ENCODE results near the gene LPP. TPM values are rescaled to one million over a fixed set of nuclear protein-coding genes. Genes with fewer than 3 reads are reported as not detected.

LPP gene
- total and polyA plus RNA-seq, 2 of the 4 experiments (the other 2 are of a cell fraction), result 16.0 to 130 TPM

GRCh38 chr3:188720215-188720614 lies 566.3 kb downstream of the LPP start:
- Histone ChIP-seq H2BK5ac (ENCODE audit: low read depth, low read length, poor library complexity, severe bottlenecking) (no peak overlapping the region), H2AFZ (replicated peaks; ENCODE audit: low read length, poor library complexity) (no peak overlapping the region), H2BK20ac (ENCODE audit: low read depth, low read length) (no peak overlapping the region), H4K8ac (ENCODE audit: low read depth in 2 of 2, low read length in 2 of 2) (no peak overlapping the region), H3K9me3 (ENCODE audit: control insufficient read depth, insufficient read depth, low read length) (no peaks in the 10 kb centered on the region), H3K36me3 (ENCODE audit: control insufficient read depth, insufficient read depth, low read length) (no peaks in the 10 kb centered on the region), H3K18ac (ENCODE audit: low read depth, low read length) (no peak overlapping the region), H3K27me3 (ENCODE audit: control insufficient read depth, insufficient read depth, low read length) (no peaks in the 10 kb centered on the region), H3K4me3 (ENCODE audit: insufficient read depth, low read depth, low read length) (no peak overlapping the region), H3K79me1 (ENCODE audit: low read depth in 1 of 2, low read length in 2 of 2) (peaks cover 46 to 79% of the 10 kb centered on the region in 2 experiments), H4K5ac (ENCODE audit: low read depth, low read length) (no peak overlapping the region), H3K56ac (ENCODE audit: extremely low read depth, insufficient read depth, low read length) (no peak overlapping the region), H2BK120ac (ENCODE audit: low read depth, low read length) (no peak overlapping the region), H3K9me1 (ENCODE audit: insufficient read depth, low read length) (peaks cover 18% of the 10 kb centered on the region), H3K4me2 (ENCODE audit: low read depth, low read length) (no peak overlapping the region), H4K91ac (ENCODE audit: insufficient read depth, low read depth, low read length) (no peak overlapping the region), H3K9ac (ENCODE audit: low read depth, low read length) (no peak overlapping the region), H3K14ac (replicated peaks; ENCODE audit: low read depth, low read length) (no peak overlapping the region), H3K4ac (ENCODE audit: low read depth, low read length) (no peak overlapping the region), H2BK15ac (ENCODE audit: low read depth, low read length) (no peak overlapping the region), H3K4me1 (ENCODE audit: control insufficient read depth, insufficient read depth, low read length) (peaks cover 2% of the 10 kb centered on the region), H3K23ac (ENCODE audit: low read depth, low read length) (no peak overlapping the region), H4K20me1 (ENCODE audit: insufficient read depth, low read length) (peaks cover 22% of the 10 kb centered on the region; the same call in 1 of the 2 replicates), H2AK9ac (replicated peaks; ENCODE audit: low read depth, low read length, poor library complexity) (no peak overlapping the region), H2AK5ac (ENCODE audit: low read depth, low read length) (no peak overlapping the region), H3K27ac (ENCODE audit: insufficient read depth, low read length) (no peak overlapping the region)
- ChIA-PET CTCF (interaction anchor here (0.7 kb wide), 1 partner anchor 9 kb away, joined by 4 read pairs; no protein-coding TSS in a partner anchor), POLR2A (ENCODE audit: unreplicated experiment) (no interaction called here)
- in situ Hi-C loops (cut with MboI; ENCODE audit: low sequenced_read_pairs), result no loop called here
- BruUV-seq (replicated peaks), result no TSS peak
- intact Hi-C loops (cut with micrococcal nuclease), result no loop called here
- TF ChIP-seq MAZ (IDR thresholded peaks at IDR 0.05; ENCODE audit: borderline replicate concordance, low read depth, low read length), result no peak
- no peak for TF ChIP-seq MXI1 (IDR thresholded peaks at IDR 0.05; ENCODE audit: borderline replicate concordance, low read depth, low read length)
- no peak for TF ChIP-seq RCOR1 (IDR thresholded peaks at IDR 0.05; ENCODE audit: insufficient replicate concordance, low read length)
- TF ChIP-seq RAD21 (IDR thresholded peaks at IDR 0.05; ENCODE audit: low read length), result no peak
- TF ChIP-seq NFE2L2 (IDR thresholded peaks at IDR 0.05; ENCODE audit: low read depth, low read length), result no peak
- TF ChIP-seq CEBPB (IDR thresholded peaks at IDR 0.05; ENCODE audit: low read depth, low read length), result no peak
- no peak for TF ChIP-seq USF2 (IDR thresholded peaks at IDR 0.05; ENCODE audit: low read depth, low read length)
- TF ChIP-seq POLR2A (IDR thresholded peaks at IDR 0.05; ENCODE audit: low read depth, low read length), result no peak
- no peak for TF ChIP-seq FOS (IDR thresholded peaks at IDR 0.05; ENCODE audit: low read depth, low read length)
- no peak for TF ChIP-seq MAFK (IDR thresholded peaks at IDR 0.05; ENCODE audit: low read depth, low read length)
- TF ChIP-seq, protein P1, sequence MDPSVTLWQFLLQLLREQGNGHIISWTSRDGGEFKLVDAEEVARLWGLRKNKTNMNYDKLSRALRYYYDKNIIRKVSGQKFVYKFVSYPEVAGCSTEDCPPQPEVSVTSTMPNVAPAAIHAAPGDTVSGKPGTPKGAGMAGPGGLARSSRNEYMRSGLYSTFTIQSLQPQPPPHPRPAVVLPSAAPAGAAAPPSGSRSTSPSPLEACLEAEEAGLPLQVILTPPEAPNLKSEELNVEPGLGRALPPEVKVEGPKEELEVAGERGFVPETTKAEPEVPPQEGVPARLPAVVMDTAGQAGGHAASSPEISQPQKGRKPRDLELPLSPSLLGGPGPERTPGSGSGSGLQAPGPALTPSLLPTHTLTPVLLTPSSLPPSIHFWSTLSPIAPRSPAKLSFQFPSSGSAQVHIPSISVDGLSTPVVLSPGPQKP (IDR thresholded peaks at IDR 0.05; ENCODE audit: borderline replicate concordance, low read depth, low read length), result no peak
- TF ChIP-seq, protein P2, sequence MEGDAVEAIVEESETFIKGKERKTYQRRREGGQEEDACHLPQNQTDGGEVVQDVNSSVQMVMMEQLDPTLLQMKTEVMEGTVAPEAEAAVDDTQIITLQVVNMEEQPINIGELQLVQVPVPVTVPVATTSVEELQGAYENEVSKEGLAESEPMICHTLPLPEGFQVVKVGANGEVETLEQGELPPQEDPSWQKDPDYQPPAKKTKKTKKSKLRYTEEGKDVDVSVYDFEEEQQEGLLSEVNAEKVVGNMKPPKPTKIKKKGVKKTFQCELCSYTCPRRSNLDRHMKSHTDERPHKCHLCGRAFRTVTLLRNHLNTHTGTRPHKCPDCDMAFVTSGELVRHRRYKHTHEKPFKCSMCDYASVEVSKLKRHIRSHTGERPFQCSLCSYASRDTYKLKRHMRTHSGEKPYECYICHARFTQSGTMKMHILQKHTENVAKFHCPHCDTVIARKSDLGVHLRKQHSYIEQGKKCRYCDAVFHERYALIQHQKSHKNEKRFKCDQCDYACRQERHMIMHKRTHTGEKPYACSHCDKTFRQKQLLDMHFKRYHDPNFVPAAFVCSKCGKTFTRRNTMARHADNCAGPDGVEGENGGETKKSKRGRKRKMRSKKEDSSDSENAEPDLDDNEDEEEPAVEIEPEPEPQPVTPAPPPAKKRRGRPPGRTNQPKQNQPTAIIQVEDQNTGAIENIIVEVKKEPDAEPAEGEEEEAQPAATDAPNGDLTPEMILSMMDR (conservative IDR thresholded peaks at IDR 0.05; ENCODE audit: low read depth, low read length), result no peak
- TF ChIP-seq BHLHE40 (IDR thresholded peaks at IDR 0.05; ENCODE audit: low read depth, low read length), result no peak
- no peak for TF ChIP-seq RFX5 (IDR thresholded peaks at IDR 0.05; ENCODE audit: low read depth, low read length)
- no peak for TF ChIP-seq SMC3 (IDR thresholded peaks at IDR 0.05; ENCODE audit: low read depth, low read length)
- TF ChIP-seq CHD1 (IDR thresholded peaks at IDR 0.05; ENCODE audit: low read depth, low read length), result no peak
- no peak for ATAC-seq (ENCODE audit: low read depth)
- dilution Hi-C loops (cut with HindIII; ENCODE audit: low sequenced_read_pairs, unreplicated experiment), result no loop called here
- WGBS, 2 experiments (ENCODE audit: extremely low coverage in 2 of 2, insufficient read length in 1 of 2), result no CpG with 5 or more reads among the region's 3 CpGs
- DNase-seq, result no peak
